K562 (cell line): ENCODE data around the gene NCOA1. TPM values are rescaled to one million over a fixed set of nuclear protein-coding genes. Genes with fewer than 3 reads are reported as not detected.
A peak's percentile ranks its signal among the peaks of the same experiment; 100 is the strongest.

Experiments
- POLR2H ChIP-seq: IDR thresholded peaks from 2 replicates; pipeline ENCODE4 v1.6.1; 2016; ENCODE audit warnings: missing genetic modification characterization, low read depth, mild to moderate bottlenecking, control low read depth, missing compliant biosample characterization, moderate library complexity
- RFX5 ChIP-seq: IDR thresholded peaks from 2 replicates; pipeline ENCODE4 v1.6.1; 2011; ENCODE audit warnings: low read depth, mild to moderate bottlenecking, improper control_type of control experiment, low read length
- SMARCB1 ChIP-seq: IDR thresholded peaks from 2 replicates; pipeline ENCODE4 v1.6.1; 2011; ENCODE audit warnings: improper control_type of control experiment, low read depth; ENCODE audit not compliant: insufficient read length
- ZBTB40 ChIP-seq, 2 experiments: fragments of 450-650 bp in 1 of 2; sonication (generic) in 1 of 2; formaldehyde crosslinking in 1 of 2; IDR thresholded peaks; 2 replicates each; pipeline versions ENCODE4 v1.7.1 to v1.9.0; 2016 to 2022; ENCODE audit warnings: inconsistent platforms in 1 of 2, mild to moderate bottlenecking in 1 of 2, missing genetic modification reagents in 1 of 2
- ZNF280B ChIP-seq: fragments of 250-450 bp; sonication (Bioruptor Pico); IDR thresholded peaks from 2 replicates; pipeline ENCODE4 v1.5.1; 2021; ENCODE audit warnings: mild to moderate bottlenecking
- polyA plus RNA-seq, 8 experiments: library from polyadenylated mRNA; depleted of rRNA in 4 of 8; stranded (reverse) in 5 of 8; unstranded in 3 of 8; fragments of >200 nt; fragmentation: Nextera tagmentation in 2 of 8; fragmentation: Illumina TruSeq in 1 of 8; extraction: Ambion mirVana in 2 of 8; extraction: Trizol in 1 of 8; gene quantifications; 2 replicates each; pipeline versions ENCODE4 v1.2.1 to v1.2.3, GENCODE V29; 2011 to 2014; ENCODE audit warnings: inconsistent platforms in 1 of 8, missing spikeins in 1 of 8
- total RNA-seq, 7 experiments: library from RNA; depleted of rRNA in 6 of 7; stranded (reverse); fragments of >200 nt in 6 of 7; fragmentation: Illumina TruSeq in 2 of 7; extraction: Trizol in 2 of 7; gene quantifications; 2 replicates each; pipeline versions ENCODE4 v1.2.1 to v1.2.3, GENCODE V29; 2011 to 2021; ENCODE audit warnings: low replicate concordance in 1 of 7

The NCOA1 gene
- total and polyA plus RNA-seq, 9 of the 15 experiments (the other 6 are each of a cell fraction or from before 2014, with no cell fraction given) = 4.9 to 25.7 (median 17.0) TPM

- TF ChIP-seq RFX5 = no peak
- TF ChIP-seq POLR2H (tag) = peak; percentile 68
- TF ChIP-seq ZBTB40 (IDR thresholded peaks at IDR 0.05) = 0 out of 2 replicates have a peak, but pooled peaks have one; percentile 10
- TF ChIP-seq ZBTB40 (CRISPR knock-in tag; IDR thresholded peaks at IDR 0.05) = no peak
- no peak for TF ChIP-seq ZNF280B
- no peak for TF ChIP-seq SMARCB1
Measured at GRCh38 chr2:24792874-24793760, 302.1 kb downstream of the NCOA1 start, which contains the start of the genes CENPO and PTRHD1 (continued).
